HepG2 (cell line): ENCODE results near the gene NFIC. TPM values are rescaled to one million over a fixed set of nuclear protein-coding genes. Genes with fewer than 3 reads are reported as not detected.

Experiments
- ATF7-NPFF ChIP-seq: sonication (generic); formaldehyde crosslinking; IDR thresholded peaks from 2 replicates; pipeline ENCODE4 v1.8.1; 2023; ENCODE audit warnings: mild to moderate bottlenecking, low read depth, missing genetic modification reagents, moderate library complexity
- BORCS8-MEF2B ChIP-seq: sonication (generic); formaldehyde crosslinking; IDR thresholded peaks from 2 replicates; pipeline ENCODE4 v1.8.0; 2022; ENCODE audit warnings: mild to moderate bottlenecking, missing genetic modification reagents
- CHCHD3 ChIP-seq: sonication (generic); formaldehyde crosslinking; IDR thresholded peaks from 2 replicates; pipeline ENCODE4 v1.8.0; 2022; ENCODE audit warnings: mild to moderate bottlenecking, missing genetic modification reagents, moderate library complexity
- ERF ChIP-seq: IDR thresholded peaks from 2 replicates; pipeline ENCODE4 v1.6.1; 2018; ENCODE audit warnings: missing biosample characterization, missing genetic modification reagents
- FLYWCH1 ChIP-seq: sonication (generic); formaldehyde crosslinking; IDR thresholded peaks from 2 replicates; pipeline ENCODE4 v1.8.1; 2023; ENCODE audit warnings: mild to moderate bottlenecking, missing genetic modification reagents
- IRX3 ChIP-seq: sonication (generic); formaldehyde crosslinking; IDR thresholded peaks from 2 replicates; pipeline ENCODE4 v1.8.1; 2023; ENCODE audit warnings: mild to moderate bottlenecking, low read depth, missing genetic modification reagents, borderline replicate concordance
- KDM3A ChIP-seq: IDR thresholded peaks from 2 replicates; pipeline ENCODE4 v1.6.1; 2018; ENCODE audit warnings: low read depth, missing compliant biosample characterization
- KMT2B ChIP-seq: IDR thresholded peaks from 2 replicates; pipeline ENCODE4 v1.6.1; 2016; ENCODE audit warnings: missing genetic modification reagents, missing compliant biosample characterization
- PHB2 ChIP-seq: fragments of 450-650 bp; IDR thresholded peaks from 2 replicates; pipeline ENCODE4 v1.6.1; 2018; ENCODE audit not compliant: partially characterized antibody
- PHF8 ChIP-seq: sonication (generic); formaldehyde crosslinking; IDR thresholded peaks from 2 replicates; pipeline ENCODE4 v1.5.0; 2020; ENCODE audit warnings: missing genetic modification reagents
- RCOR2 ChIP-seq: IDR thresholded peaks from 2 replicates; pipeline ENCODE4 v1.6.1; 2016; ENCODE audit warnings: missing biosample characterization, missing genetic modification reagents
- SMAD1 ChIP-seq: sonication (generic); formaldehyde crosslinking; IDR thresholded peaks from 2 replicates; pipeline ENCODE4 v1.4.0; 2020; ENCODE audit warnings: missing genetic modification reagents, low read depth, mild to moderate bottlenecking, borderline replicate concordance
- TGIF2 ChIP-seq: IDR thresholded peaks from 2 replicates; pipeline ENCODE4 v1.6.1; 2016; ENCODE audit warnings: control low read depth, missing compliant biosample characterization
- ZBTB42 ChIP-seq: sonication (generic); formaldehyde crosslinking; IDR thresholded peaks from 2 replicates; pipeline ENCODE4 v1.5.0; 2020; ENCODE audit warnings: mild to moderate bottlenecking, missing genetic modification reagents
- ZFYVE20 ChIP-seq: sonication (generic); formaldehyde crosslinking; IDR thresholded peaks from 2 replicates; pipeline ENCODE4 v1.8.0; 2023; ENCODE audit warnings: low read depth, mild to moderate bottlenecking, moderate library complexity, missing genetic modification reagents, borderline replicate concordance
- ZNF598 ChIP-seq: sonication (generic); formaldehyde crosslinking; IDR thresholded peaks from 2 replicates; pipeline ENCODE4 v1.5.1; 2020; ENCODE audit warnings: mild to moderate bottlenecking, missing genetic modification reagents, borderline replicate concordance
- ZNF614 ChIP-seq: IDR thresholded peaks from 2 replicates; pipeline ENCODE4 v1.6.1; 2018; ENCODE audit warnings: missing biosample characterization, missing genetic modification reagents, inconsistent platforms, borderline replicate concordance
- ZNF616 ChIP-seq: sonication (generic); formaldehyde crosslinking; IDR thresholded peaks from 2 replicates; pipeline ENCODE4 v1.5.0; 2020; ENCODE audit warnings: low read depth, mild to moderate bottlenecking, missing genetic modification reagents
- ZNF652 ChIP-seq: IDR thresholded peaks from 2 replicates; pipeline ENCODE4 v1.6.1; 2016; ENCODE audit warnings: low read depth, borderline replicate concordance
- ZSCAN29 ChIP-seq: sonication (generic); formaldehyde crosslinking; conservative IDR thresholded peaks from 2 replicates; pipeline ENCODE4 v1.4.0; 2020; ENCODE audit warnings: mild to moderate bottlenecking, missing genetic modification reagents
- polyA plus RNA-seq, 8 experiments: library from polyadenylated mRNA; depleted of rRNA in 3 of 8; stranded (reverse) in 7 of 8; unstranded in 1 of 8; fragments of >200 nt; fragmentation: Illumina TruSeq in 4 of 8; extraction: Trizol in 4 of 8; gene quantifications; 2 replicates each; pipeline versions ENCODE4 v1.2.1 to v1.2.3, GENCODE V29; 2011 to 2016; ENCODE audit warnings: low read depth in 4 of 8, missing spikeins in 1 of 8, mixed read lengths in 1 of 8; ENCODE audit not compliant: insufficient read depth in 1 of 8
- total RNA-seq, 5 experiments: library from RNA; depleted of rRNA; stranded (reverse); fragments of >200 nt; fragmentation: Illumina TruSeq; extraction: Trizol; gene quantifications; 2 replicates each; pipeline ENCODE4 v1.2.3, GENCODE V29; 2016; ENCODE audit warnings: low read depth in 1 of 5
- TF ChIP-seq, protein P1 (sequence below): sonication (generic); formaldehyde crosslinking; IDR thresholded peaks from 2 replicates; pipeline ENCODE4 v1.4.0; 2020; ENCODE audit warnings: low read depth, mild to moderate bottlenecking, missing genetic modification reagents
- TF ChIP-seq, protein P2 (sequence below): IDR thresholded peaks from 2 replicates; pipeline ENCODE4 v1.6.1; 2016; ENCODE audit warnings: mild to moderate bottlenecking, missing biosample characterization, missing genetic modification reagents
- TF ChIP-seq, protein P3 (sequence below): sonication (generic); formaldehyde crosslinking; IDR thresholded peaks from 2 replicates; pipeline ENCODE4 v1.5.0; 2020; ENCODE audit warnings: missing genetic modification reagents, mild to moderate bottlenecking, borderline replicate concordance
- TF ChIP-seq, protein P4 (sequence below): IDR thresholded peaks from 2 replicates; pipeline ENCODE4 v1.6.1; 2012; ENCODE audit warnings: low read depth, low read length, improper control_type of control experiment
- TF ChIP-seq, protein P5 (sequence below): IDR thresholded peaks from 2 replicates; pipeline ENCODE4 v1.6.1; 2018; ENCODE audit warnings: missing genetic modification reagents, mild to moderate bottlenecking, missing compliant biosample characterization

NFIC gene
- total and polyA plus RNA-seq, 2 of the 13 experiments (the other 11 are each of a cell fraction or from before 2014, with no cell fraction given): 1.3 to 2.5 TPM

DNA sequence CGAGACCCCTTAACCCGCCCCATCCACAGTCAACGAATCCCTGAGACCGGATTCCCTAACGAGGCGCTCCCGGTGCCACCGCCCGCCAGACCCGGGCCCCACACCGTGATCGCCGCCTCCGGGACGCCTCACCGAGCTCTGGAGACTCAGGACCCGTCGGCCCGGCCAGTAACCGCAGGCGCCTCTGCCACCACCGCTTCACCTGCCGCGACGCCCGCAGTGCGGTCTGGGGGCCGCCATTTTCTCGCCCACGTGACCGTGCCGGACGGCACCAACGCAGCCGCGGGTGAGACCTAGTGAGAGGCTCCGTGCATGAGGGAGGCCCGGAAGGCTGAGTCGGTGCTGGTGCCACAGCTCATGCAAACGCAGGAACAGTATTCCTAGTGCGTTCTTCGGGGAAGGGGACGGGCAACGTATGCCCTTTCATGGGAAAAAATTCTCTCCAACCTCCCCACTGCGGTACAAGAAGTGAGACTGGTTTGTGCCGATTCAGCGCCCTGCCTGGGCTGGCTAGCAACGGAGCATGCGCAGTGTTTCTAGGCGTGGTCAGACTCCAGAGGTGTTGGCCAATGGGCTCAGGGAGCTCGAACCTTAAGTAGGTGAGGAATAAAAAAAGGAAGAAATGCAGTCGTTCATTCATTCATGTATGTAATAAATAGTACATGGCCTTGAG, 134.2 kb downstream of the NFIC start, which contains the start of gene DOHH (continued):
- TF ChIP-seq CHCHD3 (CRISPR knock-in tag) (peak; percentile 82; the same call in 1 of the 2 replicates), KDM3A (0 out of 2 replicates have a peak, but pooled peaks have one; percentile 56), BORCS8-MEF2B (CRISPR knock-in tag) (peak; percentile 76), IRX3 (CRISPR knock-in tag) (no peak), PHF8 (CRISPR knock-in tag) (peak; percentile 89), TGIF2 (CRISPR knock-in tag) (0 out of 2 replicates have a peak, but pooled peaks have one; percentile 38), ERF (CRISPR knock-in tag) (no peak), ZNF614 (CRISPR knock-in tag) (peak; percentile 73; the same call in 1 of the 2 replicates), PHB2 (no peak), RCOR2 (CRISPR knock-in tag) (no peak), KMT2B (CRISPR knock-in tag) (peak; percentile 80), ZNF616 (CRISPR knock-in tag) (peak; percentile 66; the same call in 1 of the 2 replicates), FLYWCH1 (CRISPR knock-in tag) (no peak), ZBTB42 (CRISPR knock-in tag) (peak; percentile 92), ZSCAN29 (CRISPR knock-in tag) (0 out of 2 replicates have a peak, but pooled peaks have one; percentile 61), ATF7-NPFF (CRISPR knock-in tag) (peak; percentile 78; the same call in 1 of the 2 replicates), ZNF598 (CRISPR knock-in tag) (peak; percentile 80; the same call in 1 of the 2 replicates), ZFYVE20 (peak; percentile 79; the same call in 1 of the 2 replicates), SMAD1 (peak; percentile 73; the same call in 1 of the 2 replicates), ZNF652 (CRISPR knock-in tag) (no peak)
- TF ChIP-seq, protein P1, sequence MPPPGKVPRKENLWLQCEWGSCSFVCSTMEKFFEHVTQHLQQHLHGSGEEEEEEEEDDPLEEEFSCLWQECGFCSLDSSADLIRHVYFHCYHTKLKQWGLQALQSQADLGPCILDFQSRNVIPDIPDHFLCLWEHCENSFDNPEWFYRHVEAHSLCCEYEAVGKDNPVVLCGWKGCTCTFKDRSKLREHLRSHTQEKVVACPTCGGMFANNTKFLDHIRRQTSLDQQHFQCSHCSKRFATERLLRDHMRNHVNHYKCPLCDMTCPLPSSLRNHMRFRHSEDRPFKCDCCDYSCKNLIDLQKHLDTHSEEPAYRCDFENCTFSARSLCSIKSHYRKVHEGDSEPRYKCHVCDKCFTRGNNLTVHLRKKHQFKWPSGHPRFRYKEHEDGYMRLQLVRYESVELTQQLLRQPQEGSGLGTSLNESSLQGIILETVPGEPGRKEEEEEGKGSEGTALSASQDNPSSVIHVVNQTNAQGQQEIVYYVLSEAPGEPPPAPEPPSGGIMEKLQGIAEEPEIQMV (CRISPR knock-in tag): peak; percentile 66
- TF ChIP-seq, protein P2, sequence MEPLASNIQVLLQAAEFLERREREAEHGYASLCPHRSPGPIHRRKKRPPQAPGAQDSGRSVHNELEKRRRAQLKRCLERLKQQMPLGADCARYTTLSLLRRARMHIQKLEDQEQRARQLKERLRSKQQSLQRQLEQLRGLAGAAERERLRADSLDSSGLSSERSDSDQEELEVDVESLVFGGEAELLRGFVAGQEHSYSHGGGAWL (CRISPR knock-in tag): peak; percentile 97
- TF ChIP-seq, protein P3, sequence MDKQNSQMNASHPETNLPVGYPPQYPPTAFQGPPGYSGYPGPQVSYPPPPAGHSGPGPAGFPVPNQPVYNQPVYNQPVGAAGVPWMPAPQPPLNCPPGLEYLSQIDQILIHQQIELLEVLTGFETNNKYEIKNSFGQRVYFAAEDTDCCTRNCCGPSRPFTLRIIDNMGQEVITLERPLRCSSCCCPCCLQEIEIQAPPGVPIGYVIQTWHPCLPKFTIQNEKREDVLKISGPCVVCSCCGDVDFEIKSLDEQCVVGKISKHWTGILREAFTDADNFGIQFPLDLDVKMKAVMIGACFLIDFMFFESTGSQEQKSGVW (CRISPR knock-in tag): no peak; the same call in 1 of the 2 replicates
- TF ChIP-seq, protein P4, sequence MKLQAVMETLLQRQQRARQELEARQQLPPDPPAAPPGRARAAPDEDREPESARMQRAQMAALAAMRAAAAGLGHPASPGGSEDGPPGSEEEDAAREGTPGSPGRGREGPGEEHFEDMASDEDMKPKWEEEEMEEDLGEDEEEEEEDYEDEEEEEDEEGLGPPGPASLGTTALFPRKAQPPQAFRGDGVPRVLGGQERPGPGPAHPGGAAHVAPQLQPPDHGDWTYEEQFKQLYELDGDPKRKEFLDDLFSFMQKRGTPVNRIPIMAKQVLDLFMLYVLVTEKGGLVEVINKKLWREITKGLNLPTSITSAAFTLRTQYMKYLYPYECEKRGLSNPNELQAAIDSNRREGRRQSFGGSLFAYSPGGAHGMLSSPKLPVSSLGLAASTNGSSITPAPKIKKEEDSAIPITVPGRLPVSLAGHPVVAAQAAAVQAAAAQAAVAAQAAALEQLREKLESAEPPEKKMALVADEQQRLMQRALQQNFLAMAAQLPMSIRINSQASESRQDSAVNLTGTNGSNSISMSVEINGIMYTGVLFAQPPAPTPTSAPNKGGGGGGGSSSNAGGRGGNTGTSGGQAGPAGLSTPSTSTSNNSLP: no peak
- TF ChIP-seq, protein P5, sequence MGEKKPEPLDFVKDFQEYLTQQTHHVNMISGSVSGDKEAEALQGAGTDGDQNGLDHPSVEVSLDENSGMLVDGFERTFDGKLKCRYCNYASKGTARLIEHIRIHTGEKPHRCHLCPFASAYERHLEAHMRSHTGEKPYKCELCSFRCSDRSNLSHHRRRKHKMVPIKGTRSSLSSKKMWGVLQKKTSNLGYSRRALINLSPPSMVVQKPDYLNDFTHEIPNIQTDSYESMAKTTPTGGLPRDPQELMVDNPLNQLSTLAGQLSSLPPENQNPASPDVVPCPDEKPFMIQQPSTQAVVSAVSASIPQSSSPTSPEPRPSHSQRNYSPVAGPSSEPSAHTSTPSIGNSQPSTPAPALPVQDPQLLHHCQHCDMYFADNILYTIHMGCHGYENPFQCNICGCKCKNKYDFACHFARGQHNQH (CRISPR knock-in tag): peak; percentile 78
